Ishikawa (cell line): Measurements from ENCODE around the gene RNF144B.

Experiments used
- CEBPB ChIP-seq: IDR thresholded peaks from 2 replicates; pipeline ENCODE4 v1.6.1; 2012
- CREB1 ChIP-seq: IDR thresholded peaks from 2 replicates; pipeline ENCODE4 v1.6.1; 2012; ENCODE audit warnings: low read depth
- EGR1 ChIP-seq: IDR thresholded peaks from 2 replicates; pipeline ENCODE4 v1.6.1; 2012
- EP300 ChIP-seq: IDR thresholded peaks from 2 replicates; pipeline ENCODE4 v1.6.1; 2012; ENCODE audit warnings: borderline replicate concordance
- FOXM1 ChIP-seq: IDR thresholded peaks from 2 replicates; pipeline ENCODE4 v1.6.1; 2012; ENCODE audit warnings: low read depth, borderline replicate concordance
- NFIC ChIP-seq: IDR thresholded peaks from 2 replicates; pipeline ENCODE4 v1.6.1; 2012
- RAD21 ChIP-seq: IDR thresholded peaks from 2 replicates; pipeline ENCODE4 v1.6.1; 2012; ENCODE audit warnings: low read depth
- REST ChIP-seq: IDR thresholded peaks from 2 replicates; pipeline ENCODE4 v1.6.1; 2012; ENCODE audit warnings: low read depth, mild to moderate bottlenecking
- TAF1 ChIP-seq: IDR thresholded peaks from 2 replicates; pipeline ENCODE4 v1.6.1; 2012; ENCODE audit warnings: low read depth, mild to moderate bottlenecking
- TCF12 ChIP-seq: IDR thresholded peaks from 2 replicates; pipeline ENCODE4 v1.6.1; 2012; ENCODE audit warnings: low read depth
- TEAD4 ChIP-seq: IDR thresholded peaks from 2 replicates; pipeline ENCODE4 v1.6.1; 2012
- YY1 ChIP-seq: IDR thresholded peaks from 2 replicates; pipeline ENCODE4 v1.6.1; 2012; ENCODE audit warnings: low read depth
- ZBTB7A ChIP-seq: IDR thresholded peaks from 2 replicates; pipeline ENCODE4 v1.6.1; 2012; ENCODE audit warnings: low read depth
- TF ChIP-seq, protein P1 (sequence below): IDR thresholded peaks from 2 replicates; pipeline ENCODE4 v1.6.1; 2012
- TF ChIP-seq, protein P2 (sequence below): IDR thresholded peaks from 2 replicates; pipeline ENCODE4 v1.6.1; 2012

Gene RNF144B

DNA sequence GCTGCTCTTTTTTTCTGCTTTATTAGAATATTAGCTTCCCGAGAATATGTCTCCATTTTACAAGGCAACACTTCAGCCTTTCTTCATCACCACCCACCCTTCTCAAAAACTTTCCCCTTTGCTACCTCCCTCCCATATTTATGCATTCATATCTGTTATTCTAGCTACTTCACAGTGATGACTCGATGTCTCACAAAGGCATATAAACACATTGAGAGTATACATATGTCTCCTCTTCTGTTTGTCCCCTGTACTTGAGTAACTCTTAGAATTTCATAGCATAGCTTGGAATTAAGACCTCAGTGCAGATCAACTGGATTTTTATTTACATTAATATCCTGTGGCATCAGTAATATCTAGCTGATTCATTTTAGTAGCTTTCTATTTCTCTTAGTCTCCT is 6.5 kb downstream of the RNF144B start:
- TF ChIP-seq REST (no peak), CREB1 (no peak), CEBPB (no peak)

- TF ChIP-seq TEAD4 (no peak), TCF12 (no peak), EP300 (no peak), TAF1 (no peak), NFIC (no peak), ZBTB7A (no peak), FOXM1 (no peak), RAD21 (no peak), EGR1 (no peak), YY1 (no peak), REST (no peak), CEBPB (no peak), CREB1 (no peak)
- TF ChIP-seq, protein P1, sequence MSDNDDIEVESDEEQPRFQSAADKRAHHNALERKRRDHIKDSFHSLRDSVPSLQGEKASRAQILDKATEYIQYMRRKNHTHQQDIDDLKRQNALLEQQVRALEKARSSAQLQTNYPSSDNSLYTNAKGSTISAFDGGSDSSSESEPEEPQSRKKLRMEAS, result no peak
Measured at GRCh38 chr6:18395177-18395855, 8.2 kb downstream of the RNF144B start.

GRCh38 chr6:18395856-18396197 is 8.7 kb downstream of the RNF144B start:
- TF ChIP-seq TEAD4, result peak; percentile 50; the same call in 1 of the 2 replicates
- no peak for TF ChIP-seq REST

DNA sequence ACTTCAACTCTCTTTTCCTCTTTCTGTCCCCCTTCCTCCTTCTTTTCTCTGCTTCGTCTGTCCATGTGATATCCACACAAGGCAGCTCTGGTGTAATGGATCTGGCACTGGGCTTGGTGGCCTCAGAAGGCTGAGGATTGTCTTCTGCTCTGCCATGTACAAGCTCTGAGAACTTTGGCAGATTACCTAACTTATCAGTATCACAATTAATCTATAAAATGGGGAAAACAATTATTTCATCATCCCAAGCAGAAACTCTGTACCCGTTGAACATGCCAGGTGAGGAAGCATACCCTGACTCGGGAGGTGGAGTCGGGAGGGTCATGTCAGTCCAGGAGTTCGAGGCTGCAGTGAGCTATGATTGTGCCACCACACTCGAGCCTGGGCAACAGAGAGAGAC is 10.6 kb downstream of the RNF144B start:
- no peak for TF ChIP-seq YY1
- TF ChIP-seq RAD21, result no peak
- TF ChIP-seq, protein P2, sequence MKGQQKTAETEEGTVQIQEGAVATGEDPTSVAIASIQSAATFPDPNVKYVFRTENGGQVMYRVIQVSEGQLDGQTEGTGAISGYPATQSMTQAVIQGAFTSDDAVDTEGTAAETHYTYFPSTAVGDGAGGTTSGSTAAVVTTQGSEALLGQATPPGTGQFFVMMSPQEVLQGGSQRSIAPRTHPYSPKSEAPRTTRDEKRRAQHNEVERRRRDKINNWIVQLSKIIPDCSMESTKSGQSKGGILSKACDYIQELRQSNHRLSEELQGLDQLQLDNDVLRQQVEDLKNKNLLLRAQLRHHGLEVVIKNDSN, result no peak
- TF ChIP-seq CREB1, result no peak

DNA sequence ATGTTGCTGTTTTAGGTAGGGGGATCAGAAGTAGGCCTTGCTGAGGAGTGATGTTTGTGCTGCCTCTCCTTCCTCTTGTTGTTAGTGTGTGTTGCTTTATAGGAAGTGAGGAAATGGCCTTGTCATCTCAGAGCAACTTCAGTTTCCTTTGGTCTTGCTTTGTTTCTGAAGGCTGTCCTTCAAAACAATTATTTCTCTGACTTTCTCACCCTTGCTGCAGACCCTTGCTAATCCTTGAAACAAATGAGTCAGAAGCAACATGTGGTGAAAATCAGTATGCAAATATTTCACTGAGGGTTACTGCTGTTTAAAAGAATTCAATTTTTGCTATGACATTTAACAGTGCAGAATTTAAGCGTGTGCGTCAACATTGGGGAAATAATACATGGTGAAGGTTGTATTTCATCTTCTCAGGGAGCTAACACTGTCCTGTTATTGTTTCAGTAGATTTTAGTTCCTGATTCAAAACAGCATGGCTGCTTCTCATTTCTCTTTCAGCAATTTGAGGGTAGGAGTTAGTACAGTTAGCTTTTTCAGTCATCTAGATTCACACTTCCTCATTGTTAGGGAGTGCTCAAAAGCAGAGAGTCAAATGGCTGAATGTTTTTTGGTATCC is 13.8 kb downstream of the RNF144B start:
- TF ChIP-seq EP300, result no peak
- TF ChIP-seq, protein P1, result no peak
